ENCODE data around the gene THADA.

GRCh38 chr2:43314299-43314927, 281.4 kb downstream of the THADA start:
- TF ChIP-seq POLR2AphosphoS5 (IDR thresholded peaks at IDR 0.05; ENCODE audit: low read depth, low read length), result no peak
- TF ChIP-seq TAF1 (IDR thresholded peaks at IDR 0.05; ENCODE audit: borderline replicate concordance, insufficient read depth, low read length), result no peak
- no peak for TF ChIP-seq REST (IDR thresholded peaks at IDR 0.05; ENCODE audit: insufficient read depth in 1 of 2, low read depth in 2 of 2, low read length in 2 of 2)
- TF ChIP-seq FOXP2 (optimal IDR thresholded peaks at IDR 0.05; ENCODE audit: borderline replicate concordance, extremely low read depth, extremely low read length, insufficient read depth), result no peak
- TF ChIP-seq SIN3A (IDR thresholded peaks at IDR 0.05; ENCODE audit: borderline replicate concordance, insufficient read depth, low read length), result no peak
